AG20443 (cell line): ENCODE results near the gene PRTN3.

Source experiments
- DNase-seq: peaks from one replicate; pipeline ENCODE4 v3.0.0; 2012; ENCODE audit warnings: low spot score, mixed read lengths

Gene PRTN3

GRCh38 chr19:803099-803561 lies 37.7 kb upstream of the PRTN3 start:
- DNase-seq = no peak

- no peak for DNase-seq
These were observed 36.9 kb upstream of the PRTN3 start for GRCh38 chr19:803686-804418.

- DNase-seq = no peak
These were observed 36.2 kb upstream of the PRTN3 start for GRCh38 chr19:804419-805165.

GRCh38 chr19:805166-805551 lies 35.6 kb upstream of the PRTN3 start:
- DNase-seq = peak; percentile 9

- no peak for DNase-seq
These were observed 34.9 kb upstream of the PRTN3 start for GRCh38 chr19:805600-806550.

GRCh38 chr19:806815-807421 lies 33.9 kb upstream of the PRTN3 start:
- no peak for DNase-seq

- DNase-seq = peak; percentile 9
These were observed 33.0 kb upstream of the PRTN3 start for GRCh38 chr19:807627-808422.

GRCh38 chr19:808423-808775 lies 32.4 kb upstream of the PRTN3 start:
- no peak for DNase-seq

GRCh38 chr19:810077-810855 lies 30.5 kb upstream of the PRTN3 start:
- no peak for DNase-seq

GRCh38 chr19:810883-811489 lies 29.8 kb upstream of the PRTN3 start:
- no peak for DNase-seq

- DNase-seq = no peak
These were observed 29.2 kb upstream of the PRTN3 start for GRCh38 chr19:811506-812048.

- DNase-seq = no peak
These were observed 28.6 kb upstream of the PRTN3 start for GRCh38 chr19:812049-812746.

- DNase-seq = no peak
These were observed 28.0 kb upstream of the PRTN3 start for GRCh38 chr19:812747-813218.

GRCh38 chr19:813219-814151 lies 27.3 kb upstream of the PRTN3 start:
- DNase-seq = no peak

- no peak for DNase-seq
These were observed 26.4 kb upstream of the PRTN3 start for GRCh38 chr19:814152-815078.

- no peak for DNase-seq
These were observed 25.6 kb upstream of the PRTN3 start for GRCh38 chr19:815079-815774.
